Measurements from ENCODE around the gene TYMP.

Gene TYMP

DNA sequence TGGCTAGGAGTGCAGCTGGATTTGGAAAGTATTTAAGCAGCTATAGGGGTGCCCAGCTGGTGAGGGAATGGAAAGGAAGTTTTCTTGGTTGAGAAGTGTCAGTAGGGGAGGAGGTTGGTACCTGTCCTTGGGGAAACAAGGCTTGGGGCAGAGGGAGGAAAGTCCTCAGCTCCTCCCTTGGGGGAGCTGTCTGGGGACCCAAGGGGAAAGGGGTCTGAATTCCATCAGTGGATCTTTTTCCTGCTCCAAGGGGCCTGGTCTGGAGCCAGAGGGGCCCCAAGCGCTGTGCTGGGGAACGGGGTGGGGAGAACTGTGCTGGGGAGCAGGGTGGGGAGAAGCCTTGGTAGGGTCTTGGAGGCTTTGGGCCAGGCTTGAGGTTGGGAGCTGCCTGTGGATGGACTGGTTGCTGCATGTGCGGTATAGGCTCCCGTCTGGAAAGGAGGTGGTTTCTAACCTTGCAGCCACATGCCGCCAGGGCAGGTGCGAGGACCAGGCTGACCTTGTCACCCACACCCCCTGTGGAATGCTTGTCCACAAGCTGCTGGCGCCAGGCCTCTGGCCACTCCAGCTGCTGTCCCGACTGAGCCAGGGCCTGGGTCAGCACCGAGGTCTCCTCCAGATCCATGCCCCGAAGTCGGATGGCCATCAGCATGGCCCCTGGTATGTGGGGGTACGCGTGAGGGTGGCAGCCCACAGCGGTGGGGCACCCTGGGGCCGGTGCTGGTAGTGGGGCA, 963 bp downstream of the TYMP start:
- TF ChIP-seq ZFP30 (CRISPR knock-in tag; IDR thresholded peaks at IDR 0.05) (no peak), ZC3H10 (CRISPR knock-in tag; IDR thresholded peaks at IDR 0.05) (no peak), TCF4 (CRISPR knock-in tag; IDR thresholded peaks at IDR 0.05; ENCODE audit: borderline replicate concordance) (no peak), ARNTL (CRISPR knock-in tag; IDR thresholded peaks at IDR 0.05; ENCODE audit: borderline replicate concordance, low read depth) (no peak), RARB (CRISPR knock-in tag; IDR thresholded peaks at IDR 0.05) (no peak), ZFP3 (CRISPR knock-in tag; IDR thresholded peaks at IDR 0.05) (no peak), ZNF565 (CRISPR knock-in tag; conservative IDR thresholded peaks at IDR 0.05; ENCODE audit: low read depth) (no peak), ZNF70 (CRISPR knock-in tag; IDR thresholded peaks at IDR 0.05) (no peak), ISL1 (CRISPR knock-in tag; IDR thresholded peaks at IDR 0.05) (no peak), CSDC2 (CRISPR knock-in tag; IDR thresholded peaks at IDR 0.05) (no peak), PATZ1 (CRISPR knock-in tag; IDR thresholded peaks at IDR 0.05; ENCODE audit: borderline replicate concordance) (no peak), TSHZ2 (CRISPR knock-in tag; IDR thresholded peaks at IDR 0.05) (no peak), TOX (CRISPR knock-in tag; IDR thresholded peaks at IDR 0.05; ENCODE audit: borderline replicate concordance) (no peak)
- no peak for ATAC-seq

GRCh38 chr22:50527921-50528681, 1.7 kb downstream of the TYMP start:
- TF ChIP-seq ISL1 (CRISPR knock-in tag; IDR thresholded peaks at IDR 0.05) = no peak
- TF ChIP-seq ZFP30 (CRISPR knock-in tag; IDR thresholded peaks at IDR 0.05) = no peak
- TF ChIP-seq OSR1 (CRISPR knock-in tag; IDR thresholded peaks at IDR 0.05) = no peak
- no peak for TF ChIP-seq ZNF8 (CRISPR knock-in tag; IDR thresholded peaks at IDR 0.05)
- no peak for TF ChIP-seq PATZ1 (CRISPR knock-in tag; IDR thresholded peaks at IDR 0.05; ENCODE audit: borderline replicate concordance)
- no peak for TF ChIP-seq GLIS3 (CRISPR knock-in tag; IDR thresholded peaks at IDR 0.05)
- no peak for TF ChIP-seq ARNTL (CRISPR knock-in tag; IDR thresholded peaks at IDR 0.05; ENCODE audit: borderline replicate concordance, low read depth)
- TF ChIP-seq ZNF565 (CRISPR knock-in tag; conservative IDR thresholded peaks at IDR 0.05; ENCODE audit: low read depth) = no peak
- no peak for TF ChIP-seq TSHZ2 (CRISPR knock-in tag; IDR thresholded peaks at IDR 0.05)
- no peak for TF ChIP-seq ZFP3 (CRISPR knock-in tag; IDR thresholded peaks at IDR 0.05)
- no peak for TF ChIP-seq PPARA (CRISPR knock-in tag; IDR thresholded peaks at IDR 0.05; ENCODE audit: borderline replicate concordance)
- ATAC-seq = no peak
